ENCODE data around the gene SGPL1. TPM values are rescaled to one million over a fixed set of nuclear protein-coding genes. Genes with fewer than 3 reads are reported as not detected.

The SGPL1 gene
- polyA plus RNA-seq, 1 donor (not counting 4 experiments of a cell fraction or from before 2014, with no cell fraction given) = 31.4 TPM

- Histone ChIP-seq H3K36me3 (ENCODE audit: control insufficient read depth in 2 of 2, extremely low read depth in 1 of 2, insufficient read depth in 2 of 2, low read length in 2 of 2) (no peaks in the 10 kb centered on the region), H3K9me1 (ENCODE audit: control insufficient read depth, extremely low read depth, insufficient read depth, low read length) (no peaks in the 10 kb centered on the region), H3K79me2 (ENCODE audit: control insufficient read depth, insufficient read depth, low read length) (no peaks in the 10 kb centered on the region), H3K9me3 (ENCODE audit: control insufficient read depth, low read depth, low read length) (no peaks in the 10 kb centered on the region), H4K20me1 (ENCODE audit: control insufficient read depth, extremely low read depth, insufficient read depth, low read length) (no peaks in the 10 kb centered on the region), H3K4me2 (ENCODE audit: control insufficient read depth, extremely low read depth, insufficient read depth, low read depth, low read length) (no peak overlapping the region), H3K4me3 (ENCODE audit: control insufficient read depth in 2 of 3, extremely low read depth in 1 of 3, insufficient read depth in 2 of 3, low read depth in 1 of 3, low read length in 3 of 3) (no peak overlapping the region), H3K4me1 (ENCODE audit: control insufficient read depth, extremely low read depth, insufficient read depth, low read length) (no peaks in the 10 kb centered on the region), H3K27ac (ENCODE audit: control insufficient read depth, insufficient read depth, low read length) (no peak overlapping the region), H2AFZ (ENCODE audit: control insufficient read depth, low read length) (no peak overlapping the region), H3K27me3 (ENCODE audit: control insufficient read depth, extremely low read depth, insufficient read depth, low read length) (peaks cover 16% of the 10 kb centered on the region), H3K9ac (ENCODE audit: control insufficient read depth, extremely low read depth, insufficient read depth, low read length) (no peak overlapping the region)
- FAIRE-seq = no peak
- DNase-seq (ENCODE audit: low read depth, low spot score) = no peak
- dilution Hi-C loops (cut with MboI; ENCODE audit: extremely low pct_ligation_motif_present, low sequenced_read_pairs) = no loop called here
- TF ChIP-seq EZH2 (IDR thresholded peaks at IDR 0.05; ENCODE audit: low read length) (no peak), CTCF (optimal IDR thresholded peaks at IDR 0.05 in 1 of 3, IDR thresholded peaks at IDR 0.05 in 1 of 3, conservative IDR thresholded peaks at IDR 0.05 in 1 of 3; ENCODE audit: extremely low read depth in 1 of 3, insufficient read depth in 2 of 3, low read length in 3 of 3) (no peak)
Observed at GRCh38 chr10:70771311-70772194, 44.2 kb upstream of the SGPL1 start.

GRCh38 chr10:70772627-70773026 lies 43.1 kb upstream of the SGPL1 start:
- H3K79me2 ChIP-seq (ENCODE audit: control insufficient read depth, insufficient read depth, low read length) = no peaks in the 10 kb centered on the region
- H3K36me3 ChIP-seq (ENCODE audit: control insufficient read depth in 2 of 2, extremely low read depth in 1 of 2, insufficient read depth in 2 of 2, low read length in 2 of 2) = no peaks in the 10 kb centered on the region
- H3K27ac ChIP-seq (ENCODE audit: control insufficient read depth, insufficient read depth, low read length) = no peak overlapping the region
- TF ChIP-seq CTCF (optimal IDR thresholded peaks at IDR 0.05 in 1 of 3, IDR thresholded peaks at IDR 0.05 in 1 of 3, conservative IDR thresholded peaks at IDR 0.05 in 1 of 3; ENCODE audit: extremely low read depth in 1 of 3, insufficient read depth in 2 of 3, low read length in 3 of 3) (no peak), EZH2 (IDR thresholded peaks at IDR 0.05; ENCODE audit: low read length) (no peak)
- no peaks in the 10 kb centered on the region for H4K20me1 ChIP-seq (ENCODE audit: control insufficient read depth, extremely low read depth, insufficient read depth, low read length)
- no peak overlapping the region for H3K4me2 ChIP-seq (ENCODE audit: control insufficient read depth, extremely low read depth, insufficient read depth, low read depth, low read length)
- no peak overlapping the region for H2AFZ ChIP-seq (ENCODE audit: control insufficient read depth, low read length)
- dilution Hi-C loops (cut with MboI; ENCODE audit: extremely low pct_ligation_motif_present, low sequenced_read_pairs) = no loop called here
- no peak for FAIRE-seq
- H3K27me3 ChIP-seq (ENCODE audit: control insufficient read depth, extremely low read depth, insufficient read depth, low read length) = peaks cover 19% of the 10 kb centered on the region
- H3K4me1 ChIP-seq (ENCODE audit: control insufficient read depth, extremely low read depth, insufficient read depth, low read length) = no peaks in the 10 kb centered on the region
- H3K9ac ChIP-seq (ENCODE audit: control insufficient read depth, extremely low read depth, insufficient read depth, low read length) = no peak overlapping the region
- H3K9me3 ChIP-seq (ENCODE audit: control insufficient read depth, low read depth, low read length) = no peaks in the 10 kb centered on the region
- no peak overlapping the region for H3K4me3 ChIP-seq (ENCODE audit: control insufficient read depth in 2 of 3, extremely low read depth in 1 of 3, insufficient read depth in 2 of 3, low read depth in 1 of 3, low read length in 3 of 3)
- DNase-seq (ENCODE audit: low read depth, low spot score) = no peak
- no peaks in the 10 kb centered on the region for H3K9me1 ChIP-seq (ENCODE audit: control insufficient read depth, extremely low read depth, insufficient read depth, low read length)
